DLD1 (cell line): ENCODE data around the gene BET1L.
"Not testable (repeated sequence)": the region's sequence is repeated elsewhere in the genome, so short reads cannot be mapped to it uniquely, and the experiment has no call there.

Source experiments
- in situ Hi-C: cut with HindIII; loops from 2 replicates; pipeline ENCODE4 v1.10.0; 2017; ENCODE audit warnings: low sequenced_read_pairs

The BET1L gene

GRCh38 chr11:199004-199581 lies 8.1 kb downstream of the BET1L start:
- in situ Hi-C loops: no loop called here

- in situ Hi-C loops: no loop called here
Observed at GRCh38 chr11:198236-198806, 8.9 kb downstream of the BET1L start.

DNA sequence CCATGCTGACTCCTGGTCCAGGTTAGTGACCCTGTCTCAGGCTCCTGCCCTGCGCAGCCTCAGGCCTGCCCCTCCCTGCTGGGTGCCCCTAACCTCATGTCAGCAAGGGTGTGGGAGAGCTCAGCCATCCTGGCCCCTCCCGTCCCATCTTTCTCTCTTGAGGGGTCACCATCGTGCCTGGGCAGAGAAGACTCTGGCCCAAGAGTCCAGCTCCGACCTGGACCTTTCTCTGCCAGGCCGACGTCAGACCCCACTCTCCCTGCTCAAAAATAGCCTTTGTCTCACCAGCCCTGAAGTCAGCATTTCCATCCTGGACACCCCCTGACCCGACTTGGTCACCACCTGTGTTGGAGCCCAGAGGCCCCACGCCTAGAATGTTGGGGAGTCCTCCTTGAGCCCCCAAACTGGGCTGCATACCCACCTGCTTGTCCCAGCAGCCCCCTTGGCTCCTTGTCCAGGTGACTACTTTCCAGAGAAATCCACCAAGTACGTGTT lies 9.4 kb downstream of the BET1L start:
- in situ Hi-C loops: no loop called here

DNA sequence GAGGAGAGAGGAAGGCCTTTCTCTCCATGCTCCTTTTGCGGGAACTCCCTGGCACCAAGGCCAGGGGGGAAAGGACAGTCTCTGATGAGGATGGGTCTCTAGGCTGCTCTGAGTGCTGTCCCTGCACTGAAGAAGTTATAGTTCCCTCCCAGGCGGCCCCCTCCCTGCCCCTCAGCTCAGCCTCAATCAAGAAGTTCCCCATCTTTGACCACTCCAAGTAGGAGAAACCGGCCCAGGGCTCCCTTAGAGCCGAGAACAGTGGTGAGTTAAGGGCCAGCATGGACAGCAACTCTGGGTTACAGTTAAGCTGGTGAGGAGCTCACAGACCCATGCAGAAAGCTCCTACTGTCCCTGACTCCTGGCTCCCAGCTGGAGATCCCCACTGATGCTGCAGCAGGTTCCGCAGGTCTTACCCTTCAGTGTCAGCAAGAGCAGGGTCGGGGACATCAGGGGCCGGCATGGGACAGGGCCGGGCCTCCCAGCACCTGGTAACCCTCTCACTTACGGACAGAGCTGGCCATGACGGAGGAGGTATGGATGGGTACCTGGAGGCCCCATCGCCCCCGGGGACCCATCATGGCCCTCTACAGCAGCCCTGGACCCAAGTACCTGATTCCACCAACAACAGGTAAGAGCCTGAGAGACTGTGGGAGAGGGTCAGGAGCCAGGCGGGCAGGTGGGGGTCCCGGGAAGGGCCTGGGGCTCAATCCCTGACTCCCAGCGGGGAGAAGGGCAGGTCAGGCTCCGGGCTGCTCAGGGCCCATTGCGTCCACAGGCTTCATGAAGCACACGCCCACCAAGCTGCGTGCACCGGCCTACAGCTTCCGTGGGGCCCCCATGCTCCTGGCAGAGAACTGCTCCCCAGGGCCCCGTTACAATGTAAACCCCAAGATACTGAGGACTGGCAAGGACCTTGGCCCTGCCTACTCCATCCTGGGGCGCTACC lies 10.1 kb downstream of the BET1L start:
- in situ Hi-C loops: no loop called here

DNA sequence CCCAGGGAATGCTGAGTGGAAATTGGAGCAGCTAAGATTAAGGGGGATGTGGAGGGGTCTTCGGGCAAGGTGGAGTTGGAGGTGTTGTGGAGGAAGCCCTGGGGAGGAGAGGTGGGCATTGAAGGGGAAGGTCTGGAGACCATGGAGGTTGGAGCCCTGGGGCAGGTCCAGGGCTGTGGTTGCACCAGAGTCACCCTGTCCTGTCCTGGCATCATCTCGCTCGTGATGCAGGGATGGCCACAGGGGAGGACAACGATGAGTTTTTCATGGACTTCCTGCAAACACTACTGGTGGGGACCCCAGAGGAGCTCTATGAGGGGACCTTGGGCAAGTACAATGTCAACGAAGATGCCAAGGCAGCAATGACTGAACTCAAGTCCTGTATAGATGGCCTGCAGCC lies 13.7 kb downstream of the BET1L start:
- in situ Hi-C loops: not testable (repeated sequence)

DNA sequence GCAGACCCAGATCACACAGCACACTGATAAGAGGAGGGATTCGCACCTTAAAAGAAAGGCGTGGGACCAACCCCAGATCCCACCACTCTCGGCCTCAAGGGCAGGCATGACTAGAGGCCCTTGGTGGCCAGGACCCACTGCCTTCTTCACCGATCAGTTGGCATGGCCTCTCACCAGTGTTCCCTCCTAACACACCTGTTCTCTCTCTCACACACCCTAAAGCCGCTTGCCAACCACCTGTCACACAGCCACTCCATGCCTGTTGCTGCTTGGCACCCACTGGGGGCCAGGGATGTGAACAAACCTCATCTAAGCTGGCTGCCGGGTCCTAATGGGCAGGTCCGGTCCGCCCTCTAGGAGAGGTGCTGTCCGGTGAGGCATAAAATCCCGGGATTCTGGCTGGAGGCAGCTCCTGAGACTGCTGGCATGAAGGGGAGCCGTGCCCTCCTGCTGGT lies 14.5 kb downstream of the BET1L start, which contains the start of gene SCGB1C1:
Gene SCGB1C1, plus strand, starts transcription at position 405 of the 455 bp plus-strand sequence. Its CDS starts 22 bp downstream, at position 427.
- in situ Hi-C loops: not testable (repeated sequence)

- in situ Hi-C loops: not testable (repeated sequence)
Observed at GRCh38 chr11:191490-192478, 15.4 kb downstream of the BET1L start.

GRCh38 chr11:190546-190945 lies 16.7 kb downstream of the BET1L start:
- in situ Hi-C loops: not testable (repeated sequence)

- in situ Hi-C loops: not testable (repeated sequence)
Observed at GRCh38 chr11:189843-190311, 17.3 kb downstream of the BET1L start.

GRCh38 chr11:189200-189783 lies 17.9 kb downstream of the BET1L start:
- in situ Hi-C loops: not testable (repeated sequence)

- in situ Hi-C loops: not testable (repeated sequence)
Observed at GRCh38 chr11:180242-180641, 27.0 kb downstream of the BET1L start.
